K562 (cell line): ENCODE measurements around the gene FAM43B. TPM values are rescaled to one million over a fixed set of nuclear protein-coding genes. Genes with fewer than 3 reads are reported as not detected.

Source experiments
- ATAC-seq: fragments of 200-7000 bp; cut with Tn5 transposase; 3 replicates; pipeline ENCODE4 v1.9.1; 2020; ENCODE audit warnings: moderate library complexity
- BruUV-seq: library from RNA; stranded (reverse); fragments of 400-500 nt; replicated peaks from 2 replicates; lab custom pipeline; 2021; lab: Mats Ljungman, UMichigan
- CTCF ChIA-PET: fragments of 300-600 bp; formaldehyde crosslinking; extraction: SDS; loops from one replicate; lab custom pipeline; 2021; ENCODE audit warnings: low intra/inter-chr PET ratio; lab: Yijun Ruan, JAX
- POLR2A ChIA-PET: fragments of 300-600, 350-650 bp; sonication (Branson Sonifier 250); formaldehyde crosslinking; extraction: SDS; loops from one replicate; lab custom pipeline; 2021; ENCODE audit warnings: antibody characterized with exemption, inconsistent platforms; lab: Yijun Ruan, JAX
- DNase-seq, 4 experiments: peaks; one replicate each; pipeline versions ENCODE4 v3.0.0 to v3.0.0-alpha.2; 2011 to 2018; ENCODE audit warnings: low spot score in 3 of 4, mixed read lengths in 3 of 4; ENCODE audit errors: extremely low read depth in 1 of 4
- FAIRE-seq: peaks from 2 replicates; lab custom pipeline; 2011; peaks lifted over from hg19 to GRCh38; lab: Jason Lieb, UNC
- H2AFZ ChIP-seq: 2 replicates; pipeline ENCODE4 v1.6.0; 2011; ENCODE audit warnings: low read depth, low read length, control low read depth, inconsistent platforms
- H3K27ac ChIP-seq: fragments of 200-600 bp; 3 replicates; pipeline ENCODE4 v1.8.0; 2011; ENCODE audit warnings: low read depth, mild to moderate bottlenecking, control low read depth, inconsistent platforms, low read length, moderate library complexity, mixed read lengths; ENCODE audit errors: extremely low read depth
- H3K27me3 ChIP-seq, 2 experiments: fragments of 300-600 bp in 1 of 2; 2 replicates in 1 of 2; 3 replicates in 1 of 2; pipeline versions ENCODE4 v1.6.0 to v1.8.0; 2011; ENCODE audit warnings: inconsistent platforms in 2 of 2, low read length in 2 of 2, mild to moderate bottlenecking in 1 of 2, mixed read lengths in 1 of 2, moderate library complexity in 1 of 2; ENCODE audit not compliant: control insufficient read depth in 2 of 2, insufficient read depth in 2 of 2
- H3K36me3 ChIP-seq: fragments of 300-600 bp; 3 replicates; pipeline ENCODE4 v1.8.0; 2011; ENCODE audit warnings: mild to moderate bottlenecking, low read length, inconsistent platforms; ENCODE audit not compliant: control insufficient read depth, insufficient read depth
- H3K4me1 ChIP-seq, 2 experiments: fragments of 200-600 bp in 1 of 2; replicated peaks in 1 of 2; 2 replicates in 1 of 2; 3 replicates in 1 of 2; pipeline versions ENCODE4 v1.5.1 to v1.8.0; 2011; ENCODE audit warnings: inconsistent platforms in 2 of 2, low read length in 2 of 2, mild to moderate bottlenecking in 1 of 2, mixed read lengths in 1 of 2, moderate library complexity in 1 of 2; ENCODE audit not compliant: control insufficient read depth in 2 of 2, insufficient read depth in 2 of 2
- H3K4me2 ChIP-seq: 2 replicates; pipeline ENCODE4 v1.6.1; 2011; ENCODE audit warnings: low read length, control low read depth, inconsistent platforms, mixed read lengths; ENCODE audit not compliant: insufficient read depth
- H3K4me3 ChIP-seq: fragments of 200-600 bp; sonication (generic), shearing (Covaris generic); 2 replicates; pipeline ENCODE4 v1.5.1; 2016; ENCODE audit warnings: control low read depth, inconsistent platforms
- H3K79me2 ChIP-seq: fragments of 200-600 bp; 3 replicates; pipeline ENCODE4 v1.8.0; 2011; ENCODE audit warnings: low read length, inconsistent platforms; ENCODE audit not compliant: control insufficient read depth, insufficient read depth
- H3K9ac ChIP-seq, 2 experiments: 2 replicates each; pipeline versions ENCODE4 v1.6.0 to v1.6.1; 2011; ENCODE audit warnings: low read depth in 2 of 2, low read length in 2 of 2, control low read depth in 1 of 2, inconsistent platforms in 1 of 2, mild to moderate bottlenecking in 1 of 2, mixed read lengths in 1 of 2; ENCODE audit not compliant: insufficient read depth in 1 of 2
- H3K9me1 ChIP-seq: one replicate; pipeline ENCODE4 v1.6.0; 2011; ENCODE audit warnings: inconsistent platforms, mild to moderate bottlenecking, low read length, moderate library complexity; ENCODE audit not compliant: control insufficient read depth, insufficient read depth
- H3K9me3 ChIP-seq: replicated peaks from 2 replicates; pipeline ENCODE4 v1.5.1; 2011; ENCODE audit warnings: low read depth, low read length, inconsistent platforms; ENCODE audit not compliant: control insufficient read depth, insufficient read depth
- H4K20me1 ChIP-seq: replicated peaks from 2 replicates; pipeline ENCODE4 v1.6.1; 2011; ENCODE audit warnings: low read length, inconsistent platforms, mixed read lengths; ENCODE audit not compliant: control insufficient read depth, insufficient read depth
- CREBBP ChIP-seq: IDR thresholded peaks from one replicate; pipeline ENCODE4 v1.6.1; 2012; ENCODE audit warnings: low read depth, mild to moderate bottlenecking, control low read depth, inconsistent platforms, low read length
- E2F3 ChIP-seq: fragments of 250-450 bp; sonication (Bioruptor Pico); IDR thresholded peaks from 2 replicates; pipeline ENCODE4 v1.4.0; 2020; ENCODE audit warnings: mild to moderate bottlenecking
- EP400 ChIP-seq: fragments of 450-650 bp; IDR thresholded peaks from 2 replicates; pipeline ENCODE4 v1.6.1; 2017; ENCODE audit warnings: antibody characterized with exemption, mild to moderate bottlenecking, moderate library complexity
- HDAC8 ChIP-seq: fragments of 450-650 bp; IDR thresholded peaks from 2 replicates; pipeline ENCODE4 v1.6.1; 2016; ENCODE audit warnings: mild to moderate bottlenecking, missing genetic modification characterization, moderate library complexity, missing compliant biosample characterization
- JUN ChIP-seq, 2 experiments: sonication (generic) in 1 of 2; formaldehyde crosslinking in 1 of 2; IDR thresholded peaks; 2 replicates each; pipeline versions ENCODE4 v1.6.1 to v1.8.0; 2012 to 2022; ENCODE audit warnings: borderline replicate concordance in 2 of 2, mild to moderate bottlenecking in 2 of 2, improper control_type of control experiment in 1 of 2, low read depth in 1 of 2, low read length in 1 of 2, missing genetic modification reagents in 1 of 2
- KAT2B ChIP-seq: IDR thresholded peaks from one replicate; pipeline ENCODE4 v1.6.1; 2012; ENCODE audit warnings: low read depth, mild to moderate bottlenecking, control low read depth, inconsistent platforms, low read length, moderate library complexity
- SNAPC5 ChIP-seq: fragments of 250-450 bp; sonication (Bioruptor Pico); IDR thresholded peaks from 2 replicates; pipeline ENCODE4 v1.8.0; 2021; ENCODE audit warnings: moderate library complexity, mild to moderate bottlenecking, inconsistent platforms
- ZNF217 ChIP-seq: sonication (generic); formaldehyde crosslinking; IDR thresholded peaks from 2 replicates; pipeline ENCODE4 v1.8.0; 2022; ENCODE audit warnings: mild to moderate bottlenecking, missing genetic modification reagents
- ZNF583 ChIP-seq: fragments of 250-450 bp; sonication (Bioruptor Pico); IDR thresholded peaks from 2 replicates; pipeline ENCODE4 v1.4.0; 2020
- ZNF586 ChIP-seq: fragments of 450-650 bp; formaldehyde crosslinking; conservative IDR thresholded peaks from 2 replicates; pipeline ENCODE4 v1.4.0; 2020; ENCODE audit warnings: mild to moderate bottlenecking, moderate library complexity
- WGBS: fragments of 100-300 bp; shearing (Covaris generic); methylation state at CpG from one replicate; pipeline ENCODE4 v1.1.6; 2016; ENCODE audit warnings: low coverage, mixed read lengths; ENCODE audit not compliant: insufficient coverage; ENCODE audit errors: missing lambda C conversion rate; 5-methylcytosine and 5-hydroxymethylcytosine counted together
- in situ Hi-C: fragments of 300-500 bp; cut with MboI; formaldehyde crosslinking; loops from 4 replicates; pipeline ENCODE4 v1.15.0; 2018; ENCODE audit warnings: inconsistent platforms, mixed read lengths
- intact Hi-C: fragments of 100-400 bp; cut with micrococcal nuclease; formaldehyde crosslinking; loops from 2 replicates; pipeline ENCODE4 v1.14.2; 2022
- polyA plus RNA-seq, 8 experiments: library from polyadenylated mRNA; depleted of rRNA in 4 of 8; stranded (reverse) in 5 of 8; unstranded in 3 of 8; fragments of >200 nt; fragmentation: Nextera tagmentation in 2 of 8; fragmentation: Illumina TruSeq in 1 of 8; extraction: Ambion mirVana in 2 of 8; extraction: Trizol in 1 of 8; gene quantifications; 2 replicates each; pipeline versions ENCODE4 v1.2.1 to v1.2.3, GENCODE V29; 2011 to 2014; ENCODE audit warnings: inconsistent platforms in 1 of 8, missing spikeins in 1 of 8
- total RNA-seq, 7 experiments: library from RNA; depleted of rRNA in 6 of 7; stranded (reverse); fragments of >200 nt in 6 of 7; fragmentation: Illumina TruSeq in 2 of 7; extraction: Trizol in 2 of 7; gene quantifications; 2 replicates each; pipeline versions ENCODE4 v1.2.1 to v1.2.3, GENCODE V29; 2011 to 2021; ENCODE audit warnings: low replicate concordance in 1 of 7

The FAM43B gene
- total and polyA plus RNA-seq, 9 of the 15 experiments (the other 6 are each of a cell fraction or from before 2014, with no cell fraction given) = not detected

GRCh38 chr1:20528221-20528620, 24.2 kb upstream of the FAM43B start:
- in situ Hi-C loops (loop anchor here (5.0 kb wide), 1 partner anchor 109 kb away; no protein-coding TSS in a partner anchor), intact Hi-C loops (loop anchor here (10.0 kb wide), 1 partner anchor 457 kb away; no protein-coding TSS in a partner anchor)
- H3K4me3 ChIP-seq = no peak overlapping the region
- ChIA-PET CTCF (no interaction called here), POLR2A (interaction anchor here (0.6 to 1.1 kb wide), 2 partner anchors 103 to 106 kb away, joined by 3 read pairs; no protein-coding TSS in a partner anchor)
- H3K27ac ChIP-seq = no peak overlapping the region
- H3K79me2 ChIP-seq = no peaks in the 10 kb centered on the region
- no peaks in the 10 kb centered on the region for H3K36me3 ChIP-seq
- no peak overlapping the region for H2AFZ ChIP-seq
- no peaks in the 10 kb centered on the region for H3K9me3 ChIP-seq
- DNase-seq (no peak), FAIRE-seq (no peak), ATAC-seq (no peak)
- H3K9me1 ChIP-seq = no peaks in the 10 kb centered on the region
- no TSS peak for BruUV-seq
- no peak overlapping the region for H3K9ac ChIP-seq
- H3K4me1 ChIP-seq = no peaks in the 10 kb centered on the region; a peak in 1 of 5 replicates
- peaks cover 26 to 74% of the 10 kb centered on the region in 2 experiments for H3K27me3 ChIP-seq
- no peaks in the 10 kb centered on the region for H4K20me1 ChIP-seq
- TF ChIP-seq E2F3 = no peak
- TF ChIP-seq JUN (IDR thresholded peaks at IDR 0.05; ENCODE audit: borderline replicate concordance, low read depth, low read length) = no peak
- no peak for TF ChIP-seq JUN (CRISPR knock-in tag; IDR thresholded peaks at IDR 0.05; ENCODE audit: borderline replicate concordance)
- no peak for TF ChIP-seq ZNF586 (CRISPR knock-in tag)
- no peak for TF ChIP-seq ZNF217 (CRISPR knock-in tag)
- no peak for TF ChIP-seq EP400
- no peak for TF ChIP-seq SNAPC5
- no peak for TF ChIP-seq CREBBP
- no peak for TF ChIP-seq HDAC8
- TF ChIP-seq KAT2B = no peak
- no peak for TF ChIP-seq ZNF583 (CRISPR knock-in tag)
- TF ChIP-seq, all 486 proteins: peak for 0
- H3K4me2 ChIP-seq = no peak overlapping the region
- WGBS = 0% methylated on average over 7 of the region's 7 CpGs
